Sigmoid colon (tissue), 7 donors: ENCODE data around the gene RIMBP2. TPM values are rescaled to one million over a fixed set of nuclear protein-coding genes. Genes with fewer than 3 reads are reported as not detected.

ENCODE experiments used
- DNase-seq: peaks from one replicate; pipeline ENCODE4 v3.0.0-alpha.2; 2019
- H3K27ac ChIP-seq, 4 donors: fragments of 200-600 bp; sonication (generic); one replicate each; pipeline ENCODE4 v1.5.1; 2016 to 2019; ENCODE audit warnings: mild to moderate bottlenecking in 1 of 4
- H3K27me3 ChIP-seq, 3 donors: fragments of 200-600 bp; sonication (generic); one replicate each; pipeline ENCODE4 v1.5.1; 2019; ENCODE audit warnings: mild to moderate bottlenecking in 1 of 3
- H3K36me3 ChIP-seq, 4 donors: fragments of 200-600 bp; sonication (generic); one replicate each; pipeline ENCODE4 v1.5.1; 2016 to 2019
- H3K4me1 ChIP-seq, 4 donors: fragments of 200-600 bp; sonication (generic); one replicate each; pipeline ENCODE4 v1.5.1; 2017 to 2019
- H3K4me3 ChIP-seq, 4 donors: fragments of 200-600 bp; sonication (generic); one replicate each; pipeline ENCODE4 v1.5.1; 2017 to 2019; ENCODE audit warnings: mild to moderate bottlenecking in 2 of 4, moderate library complexity in 1 of 4
- H3K9me3 ChIP-seq, 4 donors: fragments of 200-600 bp in 3 of 4; sonication (generic) in 3 of 4; one replicate each; pipeline versions ENCODE4 v1.5.1 to v1.6.1; 2013 to 2019
- CTCF ChIP-seq, 4 experiments: fragments of 450-650 bp in 3 of 4; fragments of 200-600 bp in 1 of 4; IDR thresholded peaks; one replicate each; pipeline ENCODE4 v1.5.1; 2016 to 2019; ENCODE audit warnings: antibody characterized with exemption in 4 of 4, mild to moderate bottlenecking in 3 of 4, moderate library complexity in 2 of 4
- EP300 ChIP-seq, 4 donors: sonication (generic); formaldehyde crosslinking; IDR thresholded peaks; one replicate each; pipeline ENCODE4 v1.6.1; 2017; ENCODE audit warnings: antibody characterized with exemption in 4 of 4
- POLR2A ChIP-seq, 2 donors: fragments of 450-650 bp; IDR thresholded peaks; one replicate each; pipeline ENCODE4 v1.6.1; 2016; ENCODE audit warnings: antibody characterized with exemption in 2 of 2, mild to moderate bottlenecking in 2 of 2, moderate library complexity in 2 of 2
- POLR2AphosphoS5 ChIP-seq, 4 donors: sonication (generic); formaldehyde crosslinking; IDR thresholded peaks; one replicate each; pipeline ENCODE4 v1.6.1; 2017; ENCODE audit warnings: antibody characterized with exemption in 4 of 4
- WGBS, 2 donors: extraction: QIAGEN DNeasy Blood & Tissue Kit; methylation state at CpG; one replicate each; pipeline ENCODE4 v1.1.7; 2013; 5-methylcytosine and 5-hydroxymethylcytosine counted together
- intact Hi-C: fragments of 100-400 bp; cut with DNase I; formaldehyde crosslinking; loops from one replicate; pipeline ENCODE4 v1.15.1; 2023
- polyA plus RNA-seq, 3 donors: library from polyadenylated mRNA; stranded (reverse); fragments of 200-250 nt; gene quantifications; one replicate each; pipeline ENCODE4 v1.2.3, GENCODE V29; 2013
- total RNA-seq, 4 donors: library from RNA; depleted of rRNA; stranded (reverse); fragments of >200 nt; gene quantifications; one replicate each; pipeline ENCODE4 v1.1.0, GENCODE V29; 2016
- donor health status: healthy with polysubstance abuse.
- donor health status: Bipolar disorder and iron deficiency.
- donor health status: healthy.

The RIMBP2 gene
- total and polyA plus RNA-seq, 7 donors, result under 0.01 to 5.5 (median 1.4) TPM

- Histone ChIP-seq H3K4me1 (no peaks in the 10 kb centered on the region), H3K27me3 (peaks cover 0 to 68% (median 9%) of the 10 kb centered on the region in 3 donors), H3K36me3 (no peaks in the 10 kb centered on the region), H3K27ac (no peak overlapping the region), H3K4me3 (no peak overlapping the region), H3K9me3 (no peaks in the 10 kb centered on the region)
- TF ChIP-seq POLR2AphosphoS5 (IDR thresholded peaks at IDR 0.05) (no peak), CTCF (IDR thresholded peaks at IDR 0.05) (no peak), POLR2A (IDR thresholded peaks at IDR 0.05) (no peak), EP300 (IDR thresholded peaks at IDR 0.05) (no peak)
- DNase-seq, result no peak
- intact Hi-C loops, result no loop called here
Observed at GRCh38 chr12:130353081-130353480, 363.0 kb downstream of the RIMBP2 start.

- H3K36me3 ChIP-seq, result no peaks in the 10 kb centered on the region
- intact Hi-C loops, result loop anchor here (2.0 kb wide), 1 partner anchor 47 kb away; no protein-coding TSS in a partner anchor
- H3K9me3 ChIP-seq, result no peaks in the 10 kb centered on the region
- WGBS, 2 donors, result 24 to 71% methylated on average over 5 of the region's 5 CpGs
- no peak overlapping the region for H3K4me3 ChIP-seq
- TF ChIP-seq CTCF (IDR thresholded peaks at IDR 0.05) (no peak), POLR2AphosphoS5 (IDR thresholded peaks at IDR 0.05) (no peak), EP300 (IDR thresholded peaks at IDR 0.05) (no peak)
- H3K4me1 ChIP-seq, result no peaks in the 10 kb centered on the region
- no peak for DNase-seq
- H3K27me3 ChIP-seq, result peaks cover 0 to 51% (median 0%) of the 10 kb centered on the region in 3 donors
- H3K27ac ChIP-seq, result no peak overlapping the region
Observed at GRCh38 chr12:130351326-130351725, 364.8 kb downstream of the RIMBP2 start.

- WGBS, 2 donors, result 71 to 74% methylated on average over 2 of the region's 2 CpGs
- TF ChIP-seq POLR2A (IDR thresholded peaks at IDR 0.05), result no peak
- no peak for TF ChIP-seq CTCF (IDR thresholded peaks at IDR 0.05)
- TF ChIP-seq EP300 (IDR thresholded peaks at IDR 0.05), result no peak
- no peak for TF ChIP-seq POLR2AphosphoS5 (IDR thresholded peaks at IDR 0.05)
- no peak for DNase-seq
- Histone ChIP-seq H3K9me3 (no peaks in the 10 kb centered on the region), H3K4me1 (no peaks in the 10 kb centered on the region), H3K4me3 (no peak overlapping the region), H3K27ac (no peak overlapping the region), H3K27me3 (peaks cover 0 to 44% (median 0%) of the 10 kb centered on the region in 3 donors), H3K36me3 (no peaks in the 10 kb centered on the region)
- intact Hi-C loops, result loop anchor here (2.0 kb wide), 1 partner anchor 48 kb away; no protein-coding TSS in a partner anchor
Observed at GRCh38 chr12:130350715-130351114, 365.4 kb downstream of the RIMBP2 start.

DNA sequence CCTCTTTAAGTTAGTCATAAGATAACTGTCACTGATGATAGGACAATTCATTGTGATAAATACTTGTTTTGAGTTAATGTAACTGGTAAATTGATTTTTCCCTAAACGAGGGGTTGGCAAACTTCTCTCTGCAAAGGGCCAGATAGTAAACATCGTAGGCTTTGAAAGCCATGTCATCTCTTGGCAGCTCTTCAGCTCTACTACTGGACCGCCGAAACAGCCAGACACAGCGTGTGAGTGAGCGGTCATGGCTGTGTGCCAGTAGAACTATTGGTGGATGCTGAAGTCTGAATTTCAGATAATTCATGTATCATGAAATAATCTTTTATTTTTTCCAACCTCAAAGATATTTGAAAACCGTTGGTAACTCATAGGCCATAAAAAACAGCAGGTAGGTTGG lies 368.5 kb downstream of the RIMBP2 start:
- intact Hi-C loops, result no loop called here
- WGBS, 2 donors, result 70 to 78% methylated on average over 7 of the region's 7 CpGs
- no peaks in the 10 kb centered on the region for H3K36me3 ChIP-seq

More for the DNA sequence above, 368.5 kb downstream of the RIMBP2 start:
- Histone ChIP-seq H3K4me3 (no peak overlapping the region), H3K27me3 (peaks cover 0 to 32% (median 0%) of the 10 kb centered on the region in 3 donors), H3K4me1 (no peaks in the 10 kb centered on the region), H3K27ac (no peak overlapping the region), H3K9me3 (no peaks in the 10 kb centered on the region)
- no peak for DNase-seq
- TF ChIP-seq POLR2A (IDR thresholded peaks at IDR 0.05) (no peak), POLR2AphosphoS5 (IDR thresholded peaks at IDR 0.05) (no peak), EP300 (IDR thresholded peaks at IDR 0.05) (no peak), CTCF (IDR thresholded peaks at IDR 0.05) (no peak)

Other genes with a start within 250 kb of the RIMBP2 start
- gene STX2, start 123.0 kb upstream of the RIMBP2 start, total RNA-seq, result 10 to 100 TPM; 39.2 to 61.2 (median 44.2) TPM
- gene STX2, start 123.0 kb upstream of the RIMBP2 start, polyA plus RNA-seq, result 1 to 10 TPM; 2.8 to 5.9 (median 3.6) TPM
- 100 to 1,000 TPM; 160 to 186 (median 180) TPM for gene RAN, start 155.8 kb upstream of the RIMBP2 start, total RNA-seq
- 100 to 1,000 TPM; 258 to 509 (median 321) TPM for gene RAN, start 155.8 kb upstream of the RIMBP2 start, polyA plus RNA-seq
- gene ADGRD1, start 237.6 kb upstream of the RIMBP2 start, total RNA-seq, result 10 to 100 TPM in 3 of 4 donors, 1 to 10 TPM in 1; 7.2 to 22.5 (median 14.2) TPM
- gene ADGRD1, start 237.6 kb upstream of the RIMBP2 start, polyA plus RNA-seq, result 1 to 10 TPM in 2 of 3 donors, under 1 TPM in 1; 0.46 to 3.8 (median 3.0) TPM